PC-9 (cell line): ENCODE measurements around the gene FAM83G.

Experiments used
- EZH2 ChIP-seq: fragments of 200-600 bp; sonication (generic); IDR thresholded peaks from 2 replicates; pipeline ENCODE4 v1.8.0; 2017; ENCODE audit warnings: antibody characterized with exemption, low read depth
- TF ChIP-seq, protein P1 (sequence below): fragments of 200-600 bp; sonication (generic); conservative IDR thresholded peaks from 2 replicates; pipeline ENCODE4 v1.6.1; 2017; ENCODE audit warnings: mixed run types, antibody characterized with exemption, mild to moderate bottlenecking, moderate library complexity

DNA sequence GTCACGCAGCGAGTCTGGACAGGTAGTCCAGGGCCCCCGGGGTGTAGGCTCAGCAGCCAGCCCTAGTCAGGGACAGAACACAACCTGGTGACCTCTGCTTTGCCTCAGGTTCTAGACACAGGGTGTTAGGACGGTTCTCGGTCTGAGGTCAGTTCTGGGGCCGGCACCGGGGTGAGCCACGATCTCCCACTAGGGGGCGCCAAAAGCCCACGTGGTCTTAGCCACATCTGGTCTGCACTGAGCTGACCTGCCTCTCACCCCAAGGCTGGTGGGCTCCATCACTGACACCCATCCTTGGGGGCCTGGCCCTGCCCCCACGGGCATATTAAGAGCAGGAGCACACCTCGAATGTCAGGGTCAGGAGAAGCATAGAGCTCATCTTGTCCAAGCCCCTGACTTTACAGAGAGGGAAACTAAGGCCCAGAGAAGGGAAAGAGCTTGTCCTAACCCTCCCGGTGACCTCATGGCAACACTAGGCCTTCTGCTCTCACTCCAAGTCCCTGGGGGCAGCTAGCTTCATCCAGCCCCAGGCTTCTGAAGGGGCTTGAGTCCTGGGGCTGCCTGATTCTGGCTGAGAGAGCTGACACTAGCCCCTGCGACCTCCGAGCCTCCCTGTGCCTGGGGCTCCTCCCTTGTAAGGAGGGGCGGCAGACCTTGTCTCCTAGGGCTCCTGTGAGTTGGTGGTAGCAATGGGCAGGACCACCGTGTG, 43.6 kb downstream of the FAM83G start:
- TF ChIP-seq EZH2, result no peak
- TF ChIP-seq, protein P1, sequence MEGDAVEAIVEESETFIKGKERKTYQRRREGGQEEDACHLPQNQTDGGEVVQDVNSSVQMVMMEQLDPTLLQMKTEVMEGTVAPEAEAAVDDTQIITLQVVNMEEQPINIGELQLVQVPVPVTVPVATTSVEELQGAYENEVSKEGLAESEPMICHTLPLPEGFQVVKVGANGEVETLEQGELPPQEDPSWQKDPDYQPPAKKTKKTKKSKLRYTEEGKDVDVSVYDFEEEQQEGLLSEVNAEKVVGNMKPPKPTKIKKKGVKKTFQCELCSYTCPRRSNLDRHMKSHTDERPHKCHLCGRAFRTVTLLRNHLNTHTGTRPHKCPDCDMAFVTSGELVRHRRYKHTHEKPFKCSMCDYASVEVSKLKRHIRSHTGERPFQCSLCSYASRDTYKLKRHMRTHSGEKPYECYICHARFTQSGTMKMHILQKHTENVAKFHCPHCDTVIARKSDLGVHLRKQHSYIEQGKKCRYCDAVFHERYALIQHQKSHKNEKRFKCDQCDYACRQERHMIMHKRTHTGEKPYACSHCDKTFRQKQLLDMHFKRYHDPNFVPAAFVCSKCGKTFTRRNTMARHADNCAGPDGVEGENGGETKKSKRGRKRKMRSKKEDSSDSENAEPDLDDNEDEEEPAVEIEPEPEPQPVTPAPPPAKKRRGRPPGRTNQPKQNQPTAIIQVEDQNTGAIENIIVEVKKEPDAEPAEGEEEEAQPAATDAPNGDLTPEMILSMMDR, result peak; percentile 98
